ENCODE results near the gene C1R.
"Not testable (repeated sequence)": the region's sequence is repeated elsewhere in the genome, so short reads cannot be mapped to it uniquely, and the experiment has no call there.

C1R gene

DNA sequence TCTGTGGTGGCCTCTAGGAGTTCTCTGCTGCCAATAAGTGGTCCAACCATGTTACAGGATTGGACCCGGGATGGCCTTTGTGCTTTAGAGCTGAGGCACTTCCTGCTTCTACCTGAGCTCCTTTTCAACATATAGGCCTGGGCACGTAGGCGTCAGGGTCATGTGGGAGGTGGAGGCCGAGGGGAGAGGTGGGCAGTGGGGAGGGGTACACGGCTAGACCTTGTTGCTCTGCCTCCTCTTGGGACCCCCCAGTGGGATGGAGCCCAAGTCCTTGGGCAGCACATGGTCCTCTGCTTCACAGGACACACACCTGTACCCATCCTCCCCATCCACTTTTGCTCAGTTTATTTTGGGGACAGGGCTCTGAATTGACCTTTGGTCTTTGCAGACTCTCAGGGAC lies 29.1 kb upstream of the C1R start:
- no peak for DNase-seq

DNA sequence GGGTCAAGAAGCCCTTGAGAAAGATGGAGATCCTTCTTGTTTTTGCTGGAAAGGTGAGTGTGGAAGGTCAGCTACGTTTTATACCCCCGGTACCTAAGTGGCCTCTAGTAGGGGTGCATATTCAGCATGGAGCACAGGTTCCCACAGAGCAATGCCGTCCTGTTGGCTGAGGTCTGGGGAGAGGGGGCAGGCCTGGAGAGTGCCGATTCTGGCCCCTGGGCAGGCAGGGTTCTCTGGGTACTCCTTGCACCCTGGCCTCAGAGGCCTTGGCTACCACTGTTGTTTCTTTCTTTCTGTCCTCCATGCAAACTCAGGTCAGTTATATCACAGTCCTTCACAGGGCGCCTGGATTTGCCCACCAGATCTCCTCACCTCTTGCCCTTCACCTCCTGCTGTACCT lies 27.9 kb upstream of the C1R start:
- no peak for DNase-seq

DNA sequence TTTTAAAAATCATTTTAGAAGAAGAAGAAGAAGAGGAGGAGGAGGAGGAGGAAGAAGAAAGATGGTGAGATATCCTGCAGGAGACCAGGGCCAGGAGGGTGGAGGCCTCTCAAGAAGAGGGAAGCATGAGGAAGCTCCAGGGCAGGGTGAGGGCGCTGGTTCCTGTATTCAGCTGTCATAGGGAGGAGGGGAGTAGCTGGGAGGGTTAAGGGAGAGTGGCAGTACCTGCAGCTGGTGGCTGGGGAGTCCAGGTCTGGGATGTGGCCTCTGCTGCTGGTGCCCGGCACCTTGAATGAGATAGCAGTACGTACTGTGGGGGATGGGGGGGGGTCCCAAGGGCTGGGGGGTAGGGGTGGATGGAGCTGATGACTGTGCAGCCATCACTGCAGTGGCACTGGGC lies 26.6 kb upstream of the C1R start:
- no peak for DNase-seq

DNA sequence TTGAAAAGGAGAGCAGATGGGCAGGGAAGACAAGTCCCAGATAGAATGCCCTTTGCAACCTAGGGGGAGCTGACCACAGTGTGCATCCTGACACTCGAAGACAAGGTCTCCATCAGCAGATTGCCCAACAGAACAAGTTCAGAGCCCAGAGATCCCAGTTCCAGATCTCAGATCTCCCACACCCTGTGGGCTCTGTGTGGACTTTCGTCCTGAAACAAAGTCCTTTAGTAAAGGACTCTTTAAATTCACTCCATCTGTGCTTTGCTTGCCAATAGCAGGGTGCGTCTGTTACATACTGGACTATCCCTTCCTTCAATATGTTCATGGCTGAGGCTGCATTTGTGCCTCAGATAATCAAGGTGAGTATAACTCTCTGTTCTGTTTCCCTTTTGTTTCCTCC lies 25.4 kb upstream of the C1R start:
- no peak for DNase-seq

DNA sequence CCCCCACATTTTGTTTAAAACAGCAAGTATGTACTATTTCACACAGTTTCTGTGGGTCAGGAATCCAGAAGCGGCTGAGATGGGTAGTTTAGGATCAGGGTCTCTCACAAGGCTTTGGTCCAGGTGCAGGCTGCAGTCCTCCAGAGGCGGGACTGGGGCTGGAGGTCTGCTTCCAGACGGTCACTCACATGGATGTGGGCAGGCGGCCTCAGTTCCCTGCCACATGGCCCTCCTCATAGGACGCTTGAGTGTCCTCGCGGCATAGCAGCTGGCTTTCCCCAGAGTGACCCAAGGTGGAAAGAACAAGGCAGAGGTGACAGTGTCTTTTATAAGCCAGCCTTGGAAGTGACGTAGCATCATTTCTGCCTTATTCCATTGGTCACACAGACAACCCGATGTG lies 24.7 kb upstream of the C1R start:
- DNase-seq: no peak

DNA sequence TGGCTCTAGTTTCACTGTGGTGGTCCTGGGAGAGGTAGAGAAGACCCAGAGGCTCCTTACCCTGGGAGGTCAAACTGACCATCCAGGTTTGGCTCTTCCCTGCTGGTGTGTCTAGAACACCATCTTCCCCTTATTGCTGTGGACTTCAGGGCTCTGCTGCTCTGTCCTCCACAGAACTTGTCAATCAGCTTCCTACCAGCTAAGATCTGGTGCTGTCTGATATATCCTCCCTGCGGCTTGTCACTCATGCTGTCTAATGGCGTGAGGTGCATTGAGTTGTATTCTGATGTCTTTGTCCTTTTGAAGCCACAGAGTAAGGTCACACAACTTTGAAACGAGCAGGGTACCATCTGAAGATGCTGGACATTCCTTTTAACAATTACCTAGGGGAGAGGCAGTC lies 24.0 kb upstream of the C1R start:
- DNase-seq: no peak

DNA sequence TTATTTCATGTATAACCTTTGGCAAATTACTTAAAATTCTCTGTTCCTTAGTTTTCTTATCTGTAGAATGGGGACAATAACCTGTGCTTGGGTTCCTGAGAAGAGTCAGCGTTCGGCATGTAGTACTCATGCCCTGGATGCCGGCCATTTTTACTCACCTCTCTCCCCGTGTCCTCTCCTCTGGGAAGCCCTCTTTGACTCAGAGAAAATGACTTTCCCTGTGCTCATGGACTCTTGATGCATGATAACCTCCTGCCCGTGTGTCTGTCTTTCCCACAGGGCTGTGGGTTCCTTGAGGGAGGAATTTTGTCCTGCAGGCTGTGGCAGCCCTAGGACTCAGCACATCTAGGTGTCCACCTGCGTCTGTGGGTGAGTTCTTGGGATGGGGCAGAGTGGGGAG lies 22.6 kb upstream of the C1R start:
- no peak for DNase-seq

DNA sequence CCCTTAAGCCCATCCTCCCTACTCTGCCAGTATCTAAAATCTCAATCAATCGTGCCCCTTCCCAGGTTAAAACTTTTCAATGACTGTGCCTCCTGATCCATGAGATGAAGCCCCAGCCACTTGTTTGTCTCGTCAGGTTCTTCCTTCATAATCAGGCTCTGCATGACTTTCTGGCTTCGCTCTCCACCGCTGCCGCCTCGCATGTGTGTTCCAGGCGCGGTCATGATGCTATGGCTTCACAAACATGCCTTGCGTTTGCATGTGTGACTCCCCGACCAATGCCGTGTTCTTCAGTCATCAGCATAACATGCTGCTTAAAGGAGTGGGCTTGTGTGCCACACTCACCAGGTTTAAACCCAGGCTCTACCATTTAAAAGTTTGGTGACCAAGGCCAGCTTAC lies 21.8 kb upstream of the C1R start:
- DNase-seq: no peak

DNA sequence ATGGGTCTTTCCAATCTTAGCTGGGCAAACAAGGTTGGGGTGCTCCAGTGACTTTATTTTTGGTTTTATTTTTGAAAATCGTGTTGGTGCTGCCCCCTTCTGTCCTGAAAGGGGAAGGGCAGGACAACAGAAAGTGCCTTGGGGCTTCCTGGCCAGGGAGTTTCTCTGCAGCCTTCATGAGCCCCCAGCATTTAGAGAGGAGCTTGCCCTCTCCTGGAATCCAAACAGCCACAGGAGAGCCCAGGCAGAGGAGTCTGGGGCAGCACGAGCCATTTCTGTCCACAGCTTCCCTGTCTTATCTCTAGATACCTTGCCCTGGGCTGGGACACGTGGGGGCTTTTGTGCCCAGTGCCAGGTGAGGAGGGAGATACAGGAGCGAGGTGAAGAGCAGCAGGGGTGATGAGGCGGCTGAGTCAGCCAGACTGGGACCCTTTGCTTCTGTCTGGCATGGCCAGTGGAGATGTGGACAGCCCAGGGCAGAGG lies 21.2 kb upstream of the C1R start:
- DNase-seq: peak in 1 of 56 donors; percentile 45

DNA sequence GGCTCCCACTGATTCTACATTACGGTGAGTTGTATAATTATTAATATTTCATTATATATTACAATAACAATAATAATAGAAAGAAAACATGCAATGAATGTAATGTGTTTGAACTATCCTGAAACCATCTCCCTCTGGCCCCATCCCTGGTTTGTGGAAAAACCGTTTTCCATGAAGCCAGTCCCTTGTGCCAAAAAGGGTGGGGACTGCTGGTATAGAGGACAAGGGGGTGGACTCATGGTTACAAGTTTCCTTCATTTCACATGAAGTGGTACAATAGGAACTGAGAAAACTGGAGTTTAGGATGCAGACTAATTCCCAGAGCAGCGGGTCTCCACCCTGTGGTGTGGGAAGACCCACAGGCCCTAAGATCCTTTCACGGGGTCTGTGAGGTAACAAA lies 19.8 kb upstream of the C1R start:
- no peak for DNase-seq

DNA sequence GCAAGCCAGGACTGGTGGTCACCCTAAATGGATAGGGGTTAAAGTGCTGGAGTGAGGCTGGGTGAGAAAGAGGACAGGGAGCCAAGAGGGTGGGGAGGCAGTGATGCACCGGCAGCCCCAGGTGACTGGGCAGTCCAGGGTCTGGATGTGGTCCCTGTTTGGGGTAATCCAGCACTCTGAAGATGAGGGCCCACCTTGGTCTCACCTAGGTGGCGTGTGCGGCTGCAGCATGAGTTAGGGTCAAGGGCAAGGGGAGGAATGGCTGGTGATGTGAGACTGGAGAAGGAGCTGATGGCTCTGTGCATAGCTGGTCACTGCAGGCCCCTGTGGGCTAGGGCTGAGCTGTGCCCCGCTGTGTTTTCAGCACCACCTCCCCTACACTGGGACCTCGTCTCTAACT lies 18.4 kb upstream of the C1R start:
- no peak for DNase-seq

DNA sequence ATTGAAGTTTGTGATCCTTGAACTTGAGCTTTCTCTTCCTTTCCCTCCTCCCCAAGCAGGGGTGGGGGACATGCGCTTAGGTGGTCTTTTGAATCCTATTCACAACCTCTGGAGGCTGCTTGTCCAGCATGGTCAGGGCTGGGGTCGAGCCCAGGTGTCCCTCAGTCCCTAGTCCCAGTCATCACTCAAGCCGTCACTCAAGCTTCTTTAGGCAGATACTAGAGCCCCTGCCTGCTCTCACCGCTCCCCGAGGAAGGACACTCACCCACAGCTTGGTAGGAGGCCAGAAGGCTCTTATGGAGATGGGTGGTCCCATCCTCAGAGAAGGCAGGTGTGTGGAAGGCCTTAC lies 17.3 kb upstream of the C1R start:
- DNase-seq: no peak

DNA sequence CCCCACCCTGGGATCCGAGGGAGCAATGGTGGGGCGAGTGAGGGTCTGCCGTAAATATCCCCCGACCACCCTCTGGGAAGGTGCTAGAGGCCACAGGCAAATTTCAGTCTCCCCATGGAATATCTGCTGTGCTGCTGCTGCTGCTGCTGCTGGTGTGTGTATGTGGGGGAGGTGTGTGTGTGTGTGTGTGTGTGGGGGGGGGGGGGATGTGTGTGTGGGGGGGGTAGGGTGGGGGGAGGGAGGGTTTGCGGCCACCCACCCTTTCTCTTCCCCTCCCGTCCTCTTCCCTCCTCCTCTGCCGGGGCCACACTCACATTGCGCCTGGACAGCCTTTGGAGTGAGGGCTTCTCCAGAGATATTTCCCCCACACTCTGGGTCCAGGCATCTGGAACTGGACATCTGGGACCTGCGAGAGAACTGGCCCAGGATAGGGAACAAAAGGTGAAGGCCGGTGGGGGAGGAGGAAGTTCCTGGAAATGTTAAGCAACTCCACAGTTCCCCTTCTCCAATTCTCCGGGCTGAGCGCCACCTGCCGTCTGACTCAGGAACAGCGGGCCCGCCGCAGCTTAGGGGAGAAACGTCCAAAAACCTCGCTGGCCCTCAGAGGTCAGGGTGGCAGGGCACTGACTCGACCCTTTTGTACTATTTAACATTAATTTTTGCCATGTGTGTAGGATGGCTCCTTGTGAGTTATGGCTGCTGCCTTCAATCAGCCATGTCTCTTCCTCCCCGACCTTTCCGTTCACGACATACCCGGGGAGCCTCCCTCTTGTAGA lies 16.7 kb upstream of the C1R start, which contains the start of gene C1RL:
TSS of gene C1RL (minus strand) at position 419 of the 776 bp plus-strand sequence. CDS start at position 385, 34 bp downstream.
- DNase-seq: peak in 49 of 56 donors; percentile 13 to 77 (median 50)

DNA sequence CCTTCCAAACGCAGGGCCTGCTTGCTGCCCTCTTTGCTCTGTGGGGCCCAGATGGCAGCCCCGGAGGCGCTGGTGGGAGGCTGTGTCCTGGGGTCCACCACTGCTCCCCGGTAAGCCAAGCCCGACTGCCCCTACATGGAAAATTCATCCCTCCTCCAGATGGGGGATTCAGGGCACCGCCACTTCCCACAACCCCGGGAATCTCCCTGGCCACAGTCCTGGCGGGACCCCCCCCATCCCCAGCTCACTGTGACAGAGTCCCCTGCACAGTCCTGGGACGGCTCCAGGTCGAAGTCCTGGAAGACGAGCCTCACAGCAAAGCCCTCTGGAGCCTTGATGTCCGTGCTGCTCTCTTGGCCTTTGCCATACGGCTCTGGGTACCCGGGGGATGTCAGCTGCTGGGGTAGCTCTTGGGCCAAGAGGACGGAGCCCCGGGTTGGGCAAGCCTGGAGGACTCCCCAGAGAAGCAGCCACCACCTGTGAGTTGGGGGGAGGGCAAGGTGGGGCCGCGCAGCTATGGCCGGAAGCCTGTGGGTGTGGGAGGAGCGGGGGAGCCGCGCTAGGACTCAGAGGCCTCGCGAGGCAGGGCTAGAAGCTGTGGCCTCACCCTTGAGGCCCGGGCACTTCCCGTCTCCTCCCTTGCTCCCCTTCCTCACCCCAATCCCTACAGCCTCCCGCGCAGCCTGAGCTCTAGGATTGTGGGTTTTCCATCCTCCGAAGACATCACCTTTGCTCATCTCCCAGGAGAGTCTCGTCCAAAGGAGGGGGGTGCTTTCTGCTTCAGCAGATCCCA lies 16.0 kb upstream of the C1R start:
- peak in 1 of 56 donors; percentile 27 for DNase-seq

DNA sequence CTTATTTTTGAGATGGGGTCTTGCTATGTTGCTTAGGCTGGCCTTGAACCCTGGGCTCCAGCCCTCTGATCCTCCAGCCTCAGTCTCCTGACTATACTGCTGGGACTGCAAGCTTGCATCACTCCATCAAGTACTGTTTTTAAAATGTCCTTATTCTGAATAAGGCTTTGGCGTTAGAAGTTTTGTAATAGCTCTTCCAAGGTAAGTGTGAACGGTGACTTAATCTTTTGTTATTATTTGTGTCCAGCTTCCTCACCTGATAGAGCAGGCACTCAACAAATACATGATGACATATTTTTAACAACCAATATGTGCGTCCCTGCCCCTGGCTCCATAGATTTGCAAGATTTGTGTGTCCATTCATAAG lies 15.4 kb upstream of the C1R start:
- DNase-seq: no peak

DNA sequence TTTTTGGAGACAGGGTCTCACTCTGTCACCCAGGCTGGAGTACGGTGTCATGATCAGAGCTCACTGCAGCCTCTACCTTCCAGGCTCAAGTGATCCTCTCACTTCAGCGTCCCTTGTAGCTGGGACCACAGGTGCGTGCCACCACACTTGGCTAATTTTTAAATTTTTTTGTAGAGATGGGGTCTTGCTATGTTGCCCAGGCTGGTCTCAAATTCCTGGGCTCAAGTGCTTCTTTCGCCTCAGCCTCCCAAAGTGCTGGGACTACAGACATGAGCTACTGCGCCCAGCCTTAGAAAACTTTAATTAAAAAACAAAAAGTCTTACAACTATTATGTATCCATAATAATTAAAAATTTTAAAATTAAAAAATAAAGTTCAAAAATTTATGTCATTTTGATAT lies 14.9 kb upstream of the C1R start:
- not testable (repeated sequence) for DNase-seq

DNA sequence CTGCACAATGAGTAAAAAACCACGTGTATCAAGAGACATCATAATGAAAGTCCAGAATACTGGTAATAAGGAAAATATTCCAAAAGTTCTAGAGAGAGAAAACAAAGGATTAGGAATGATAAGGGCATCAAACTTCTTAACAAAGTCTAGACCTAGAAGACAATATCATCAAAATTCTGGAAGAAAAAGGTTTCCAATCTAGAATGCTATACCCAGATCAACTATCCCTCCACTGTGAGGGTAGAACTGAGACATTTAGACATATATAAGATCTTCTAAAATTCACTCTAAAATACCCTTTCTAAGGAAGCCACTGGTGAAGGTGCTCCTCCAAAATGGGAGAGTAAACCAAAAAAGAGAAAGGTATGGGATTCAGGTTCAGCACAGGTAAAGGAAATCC lies 13.8 kb upstream of the C1R start:
- no peak for DNase-seq

DNA sequence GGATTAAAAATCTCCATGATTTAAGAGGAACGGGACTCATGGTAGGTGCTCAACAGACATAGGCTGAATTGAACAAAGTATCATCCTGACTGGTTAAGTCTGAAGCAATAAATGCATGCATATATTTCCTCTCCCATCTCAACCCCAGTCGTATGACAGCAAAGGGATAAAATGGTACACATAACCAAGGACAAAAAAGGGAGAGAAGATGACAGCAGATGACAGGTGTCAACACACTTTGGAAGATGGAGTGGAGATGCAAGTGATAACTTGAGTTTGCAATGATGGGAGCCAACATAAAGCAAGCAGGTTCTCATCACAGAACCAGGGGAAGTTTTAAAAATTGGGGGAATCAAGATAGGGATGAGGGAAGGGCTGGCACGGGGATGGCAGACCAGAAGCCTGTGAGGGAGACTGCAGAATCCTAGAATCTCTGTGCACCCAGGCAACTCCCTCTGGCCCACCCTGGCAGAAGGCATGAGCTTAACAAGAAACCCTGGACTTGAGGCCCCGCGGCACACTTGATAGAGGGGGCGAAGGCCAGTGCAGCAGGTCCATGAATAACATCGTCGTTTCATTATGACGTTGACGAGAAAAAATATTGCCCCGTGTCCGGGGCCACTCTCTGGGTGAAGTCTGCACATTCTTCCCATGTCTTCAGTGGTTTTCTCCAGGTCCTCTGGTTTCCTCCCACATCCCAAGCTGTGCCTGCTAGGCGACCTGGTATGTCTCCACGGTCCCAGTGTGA lies 11.8 kb upstream of the C1R start:
- DNase-seq: no peak

DNA sequence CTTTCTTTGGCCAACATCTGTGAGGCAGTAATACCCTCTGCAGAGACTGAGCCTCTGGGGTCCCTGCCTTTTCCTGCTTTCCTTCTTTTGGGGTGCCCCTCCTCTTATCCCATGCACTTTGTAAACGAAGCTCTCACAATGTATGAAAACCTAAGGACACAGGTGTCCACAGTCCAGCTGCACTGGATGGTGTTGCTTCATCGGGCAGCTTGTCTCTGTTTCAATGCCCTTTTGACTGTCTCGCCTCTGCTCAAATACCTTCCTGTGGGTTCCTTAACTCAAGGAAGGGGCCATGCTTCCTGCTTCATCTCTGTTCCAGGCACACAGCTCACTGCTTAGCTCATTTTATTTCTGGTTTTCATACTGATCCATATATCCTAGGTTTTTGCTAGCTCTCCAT lies 10.3 kb upstream of the C1R start:
- DNase-seq: no peak

DNA sequence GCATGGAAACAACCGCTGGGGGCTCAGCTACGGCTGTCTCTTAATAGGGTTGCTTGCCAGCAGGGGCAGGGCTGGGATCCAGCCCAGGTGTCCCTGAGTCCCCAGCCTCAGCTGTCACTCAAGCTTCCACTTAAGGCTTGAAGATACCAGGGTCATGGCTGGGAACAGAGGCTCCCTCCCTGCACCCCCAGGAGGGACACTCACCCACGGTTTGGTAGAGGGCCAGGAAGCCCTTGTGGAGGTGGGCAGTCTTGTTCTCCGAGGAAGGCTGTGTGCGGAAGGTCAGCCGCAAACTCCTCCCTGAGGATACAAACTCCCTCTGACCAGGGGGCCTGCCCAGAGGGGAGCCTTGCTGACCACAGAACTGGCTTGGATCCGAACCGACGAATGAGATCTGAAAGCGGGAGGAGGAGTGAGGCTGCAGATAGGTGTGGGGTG lies 9.5 kb upstream of the C1R start:
- no peak for DNase-seq

DNA sequence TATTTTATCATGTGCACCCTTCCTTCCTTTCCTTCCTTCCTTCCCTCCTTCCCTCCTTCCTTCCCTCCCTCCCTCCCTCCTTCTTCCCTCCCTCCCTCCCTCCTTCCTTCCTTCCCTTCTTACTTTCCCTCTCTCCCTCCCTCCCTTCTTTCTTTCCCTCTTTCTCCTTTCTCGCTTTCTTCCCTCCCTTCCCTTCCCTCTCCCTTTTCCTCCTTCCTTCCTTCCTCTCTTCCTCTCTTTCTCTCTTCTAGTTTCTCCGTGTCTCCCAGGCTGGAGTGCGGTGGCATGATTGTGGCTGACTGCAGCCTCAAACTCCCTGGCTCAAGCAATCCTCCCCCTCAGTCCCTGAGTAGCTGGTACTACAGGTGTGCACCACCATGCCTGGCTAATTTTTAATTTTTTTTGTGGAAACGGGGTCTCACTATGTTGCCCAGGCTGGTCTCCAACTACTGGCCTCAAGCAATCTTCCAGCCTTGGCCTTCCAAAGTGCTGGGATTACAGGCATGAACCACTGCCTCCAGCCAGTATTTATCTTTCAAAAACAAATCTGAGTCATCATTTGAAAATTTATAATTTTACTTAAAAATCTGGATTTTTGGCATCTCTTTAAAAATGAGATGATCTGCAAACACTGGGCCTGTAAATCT lies 8.9 kb upstream of the C1R start:
- no peak for DNase-seq

DNA sequence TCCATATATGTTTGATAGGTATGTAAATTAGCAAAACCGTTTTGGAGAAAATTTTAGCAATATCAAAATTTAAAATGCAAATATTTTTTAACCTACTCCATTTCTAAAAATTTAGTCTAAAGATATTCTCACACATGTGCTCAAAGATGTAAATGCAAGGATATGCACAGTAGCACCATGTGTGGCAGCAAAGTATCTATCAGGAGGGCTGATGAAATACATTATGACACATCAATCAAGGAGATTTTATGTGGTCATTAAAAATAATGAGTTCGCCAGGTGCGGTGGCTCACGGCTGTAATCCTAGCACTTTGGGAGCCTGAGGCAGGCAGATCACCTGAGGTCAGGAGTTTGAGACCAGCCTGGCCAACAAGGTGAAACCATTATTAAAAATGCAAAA lies 8.0 kb upstream of the C1R start:
- DNase-seq: no peak

All from amygdala (tissue), 56 donors.